Parathyroid adenoma (tissue), 2 donors: ENCODE measurements around the gene VIT.

Source experiments
- H2AFZ ChIP-seq: fragments of 300-600 bp; sonication (generic); one replicate; pipeline ENCODE4 v1.7.0; 2017; ENCODE audit warnings: antibody characterized with exemption, mild to moderate bottlenecking
- H3K27ac ChIP-seq: fragments of 300-600 bp; sonication (generic); one replicate; pipeline ENCODE4 v1.7.0; 2017
- H3K27me3 ChIP-seq: fragments of 300-600 bp; sonication (generic); one replicate; pipeline ENCODE4 v1.7.0; 2017; ENCODE audit warnings: low read length; ENCODE audit not compliant: control insufficient read depth, insufficient read depth
- H3K36me3 ChIP-seq: fragments of 300-600 bp; sonication (generic); one replicate; pipeline ENCODE4 v1.7.0; 2017; ENCODE audit warnings: low read length; ENCODE audit not compliant: control insufficient read depth, insufficient read depth
- H3K4me1 ChIP-seq: fragments of 300-600 bp; sonication (generic); one replicate; pipeline ENCODE4 v1.7.0; 2017; ENCODE audit warnings: control low read depth
- H3K4me2 ChIP-seq: fragments of 300-600 bp; sonication (generic); one replicate; pipeline ENCODE4 v1.7.0; 2017; ENCODE audit warnings: low read length
- H3K4me3 ChIP-seq: fragments of 300-600 bp; sonication (generic); one replicate; pipeline ENCODE4 v1.7.0; 2017; ENCODE audit warnings: low read depth, low read length
- H3K79me2 ChIP-seq: fragments of 300-600 bp; sonication (generic); one replicate; pipeline ENCODE4 v1.7.0; 2017; ENCODE audit warnings: control low read depth
- H3K9ac ChIP-seq: fragments of 300-600 bp; sonication (generic); one replicate; pipeline ENCODE4 v1.7.0; 2017; ENCODE audit warnings: mild to moderate bottlenecking
- H3K9me3 ChIP-seq: fragments of 300-600 bp; sonication (generic); one replicate; pipeline ENCODE4 v1.7.0; 2017; ENCODE audit warnings: low read length; ENCODE audit not compliant: control insufficient read depth
- TF ChIP-seq, protein P1 (sequence below): fragments of 300-600 bp; sonication (generic); IDR thresholded peaks from one replicate; pipeline ENCODE4 v1.7.0; 2017; ENCODE audit warnings: antibody characterized with exemption, mild to moderate bottlenecking
- donor health status: primary hyperparathyroidism.

Gene VIT

GRCh38 chr2:36802952-36803351 is 106.4 kb downstream of the VIT start:
- TF ChIP-seq, protein P1, sequence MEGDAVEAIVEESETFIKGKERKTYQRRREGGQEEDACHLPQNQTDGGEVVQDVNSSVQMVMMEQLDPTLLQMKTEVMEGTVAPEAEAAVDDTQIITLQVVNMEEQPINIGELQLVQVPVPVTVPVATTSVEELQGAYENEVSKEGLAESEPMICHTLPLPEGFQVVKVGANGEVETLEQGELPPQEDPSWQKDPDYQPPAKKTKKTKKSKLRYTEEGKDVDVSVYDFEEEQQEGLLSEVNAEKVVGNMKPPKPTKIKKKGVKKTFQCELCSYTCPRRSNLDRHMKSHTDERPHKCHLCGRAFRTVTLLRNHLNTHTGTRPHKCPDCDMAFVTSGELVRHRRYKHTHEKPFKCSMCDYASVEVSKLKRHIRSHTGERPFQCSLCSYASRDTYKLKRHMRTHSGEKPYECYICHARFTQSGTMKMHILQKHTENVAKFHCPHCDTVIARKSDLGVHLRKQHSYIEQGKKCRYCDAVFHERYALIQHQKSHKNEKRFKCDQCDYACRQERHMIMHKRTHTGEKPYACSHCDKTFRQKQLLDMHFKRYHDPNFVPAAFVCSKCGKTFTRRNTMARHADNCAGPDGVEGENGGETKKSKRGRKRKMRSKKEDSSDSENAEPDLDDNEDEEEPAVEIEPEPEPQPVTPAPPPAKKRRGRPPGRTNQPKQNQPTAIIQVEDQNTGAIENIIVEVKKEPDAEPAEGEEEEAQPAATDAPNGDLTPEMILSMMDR, result no peak
- Histone ChIP-seq H3K27ac (no peak overlapping the region), H3K36me3 (no peaks in the 10 kb centered on the region), H2AFZ (no peak overlapping the region), H3K79me2 (no peaks in the 10 kb centered on the region), H3K4me3 (no peak overlapping the region), H3K9me3 (no peaks in the 10 kb centered on the region), H3K9ac (no peak overlapping the region), H3K4me2 (no peak overlapping the region), H3K27me3 (no peaks in the 10 kb centered on the region), H3K4me1 (no peaks in the 10 kb centered on the region)

DNA sequence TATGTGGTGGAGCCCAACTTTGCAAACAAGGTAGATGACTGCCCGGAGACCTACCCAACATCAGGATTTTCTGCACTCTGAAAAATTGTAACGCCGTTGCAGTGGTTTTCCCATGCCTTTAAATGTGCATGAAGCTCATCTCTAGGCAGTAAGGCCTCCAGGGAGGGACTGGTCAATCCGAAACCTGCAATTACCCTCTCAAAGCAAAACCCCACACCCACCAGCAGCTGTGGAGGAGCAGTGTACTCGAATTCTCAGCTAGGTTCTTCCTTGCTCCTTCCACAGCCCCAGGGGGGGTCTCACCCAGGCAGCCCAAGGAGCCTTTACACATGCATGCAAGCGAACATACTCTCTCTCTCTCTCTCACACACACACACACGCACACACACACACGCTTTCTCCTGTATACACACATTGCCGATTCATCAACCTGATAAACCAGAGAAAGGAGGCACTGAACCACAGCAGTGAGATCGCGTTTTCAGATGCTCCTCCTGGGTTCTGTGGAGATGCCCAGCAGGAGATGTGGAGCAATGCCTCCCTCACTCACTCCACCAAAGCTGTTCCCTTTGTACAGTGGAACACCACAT is 109.2 kb downstream of the VIT start:
- Histone ChIP-seq H3K36me3 (no peaks in the 10 kb centered on the region), H3K79me2 (no peaks in the 10 kb centered on the region), H3K4me1 (no peaks in the 10 kb centered on the region), H3K27ac (no peak overlapping the region), H3K9me3 (no peaks in the 10 kb centered on the region), H3K9ac (no peak overlapping the region), H3K4me2 (no peak overlapping the region), H3K4me3 (no peak overlapping the region), H3K27me3 (no peaks in the 10 kb centered on the region), H2AFZ (no peak overlapping the region)
- TF ChIP-seq, protein P1, result no peak

DNA sequence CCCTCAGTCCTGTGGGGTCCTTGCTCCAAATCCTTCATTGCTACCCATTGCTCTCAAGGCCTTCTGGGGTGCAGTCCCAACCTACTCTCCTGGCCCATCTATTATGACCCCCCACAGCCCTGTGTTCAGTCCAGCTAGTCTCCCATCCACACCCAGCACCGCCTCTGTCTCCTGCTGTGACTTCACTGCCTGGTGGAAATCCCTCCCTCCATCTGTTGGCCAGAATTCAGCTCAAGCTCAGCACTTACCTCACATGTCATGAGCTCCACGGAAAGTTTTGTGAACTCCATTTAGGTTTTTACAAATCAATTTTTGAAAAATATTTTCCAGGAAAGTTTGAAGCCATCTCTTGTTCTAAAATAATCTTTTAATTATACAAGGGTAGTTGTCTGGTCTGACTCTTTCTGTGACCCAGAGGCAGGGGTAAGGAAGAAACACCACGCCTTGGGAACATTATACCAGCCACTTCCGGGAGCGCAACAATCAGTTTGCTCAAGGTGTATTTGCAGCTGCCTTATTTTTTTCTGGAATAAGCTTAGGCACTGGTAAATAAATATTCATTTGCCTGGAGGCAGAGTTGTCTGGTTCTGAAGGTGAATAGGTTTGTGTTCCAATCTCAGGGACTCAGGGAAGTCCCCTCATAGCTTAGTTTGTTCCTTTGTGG is 110.8 kb downstream of the VIT start:
- Histone ChIP-seq H3K27ac (no peak overlapping the region), H3K4me3 (no peak overlapping the region), H3K9me3 (no peaks in the 10 kb centered on the region), H3K4me2 (no peak overlapping the region), H3K9ac (no peak overlapping the region), H2AFZ (no peak overlapping the region), H3K4me1 (no peaks in the 10 kb centered on the region), H3K27me3 (no peaks in the 10 kb centered on the region), H3K36me3 (no peaks in the 10 kb centered on the region), H3K79me2 (no peaks in the 10 kb centered on the region)
- TF ChIP-seq, protein P1, result no peak

DNA sequence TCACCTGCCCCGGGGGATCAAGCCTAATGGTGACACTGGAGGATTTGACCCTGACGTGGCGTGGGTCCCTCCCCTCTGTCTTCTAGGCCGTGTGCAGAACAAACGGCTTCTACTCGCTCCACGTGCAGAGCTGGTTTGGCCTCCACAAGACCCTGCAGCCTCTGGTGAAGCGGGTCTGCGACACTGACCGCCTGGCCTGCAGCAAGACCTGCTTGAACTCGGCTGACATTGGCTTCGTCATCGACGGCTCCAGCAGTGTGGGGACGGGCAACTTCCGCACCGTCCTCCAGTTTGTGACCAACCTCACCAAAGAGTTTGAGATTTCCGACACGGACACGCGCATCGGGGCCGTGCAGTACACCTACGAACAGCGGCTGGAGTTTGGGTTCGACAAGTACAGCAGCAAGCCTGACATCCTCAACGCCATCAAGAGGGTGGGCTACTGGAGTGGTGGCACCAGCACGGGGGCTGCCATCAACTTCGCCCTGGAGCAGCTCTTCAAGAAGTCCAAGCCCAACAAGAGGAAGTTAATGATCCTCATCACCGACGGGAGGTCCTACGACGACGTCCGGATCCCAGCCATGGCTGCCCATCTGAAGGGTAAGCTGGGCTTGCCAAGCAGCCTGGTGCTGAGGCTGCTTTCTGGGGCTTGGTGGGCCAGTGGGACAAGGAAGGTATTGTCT is 112.0 kb downstream of the VIT start:
- H3K4me1 ChIP-seq, result no peaks in the 10 kb centered on the region
- H3K27ac ChIP-seq, result no peak overlapping the region
- H3K4me2 ChIP-seq, result no peak overlapping the region
- no peak overlapping the region for H3K9ac ChIP-seq
- H3K79me2 ChIP-seq, result no peaks in the 10 kb centered on the region
- H3K4me3 ChIP-seq, result no peak overlapping the region
- H3K36me3 ChIP-seq, result no peaks in the 10 kb centered on the region
- no peaks in the 10 kb centered on the region for H3K9me3 ChIP-seq
- TF ChIP-seq, protein P1, result no peak
- no peaks in the 10 kb centered on the region for H3K27me3 ChIP-seq
- no peak overlapping the region for H2AFZ ChIP-seq
